Measurements from ENCODE around the gene STXBP6. TPM values are rescaled to one million over a fixed set of nuclear protein-coding genes. Genes with fewer than 3 reads are reported as not detected.

STXBP6 gene
- total and polyA plus RNA-seq, 2 donors (not counting 3 experiments of a cell fraction or from before 2014, with no cell fraction given): 0.06 TPM; not detected in 1

DNA sequence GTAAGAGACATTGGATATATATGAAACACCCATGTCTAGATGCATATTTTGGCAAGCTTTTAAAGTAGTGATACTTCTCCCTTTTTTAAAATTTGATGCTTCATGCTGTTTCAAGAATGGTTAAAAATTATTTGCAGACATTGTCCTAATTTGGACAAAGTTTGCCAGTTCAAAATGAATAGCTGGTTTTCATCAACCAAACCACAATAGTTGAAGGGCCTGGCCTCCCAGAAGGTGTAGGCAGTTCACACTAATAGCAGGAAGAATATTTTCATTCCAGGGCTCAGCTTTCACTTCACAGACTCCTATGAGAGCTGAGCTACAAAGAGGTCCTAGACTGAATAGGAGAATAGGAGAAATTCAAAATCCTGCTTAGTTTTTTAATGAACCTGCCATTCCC, 78.7 kb downstream of the STXBP6 start:
- FAIRE-seq: no peak
- no peaks in the 10 kb centered on the region for H3K4me1 ChIP-seq (ENCODE audit: control insufficient read depth, extremely low read depth, insufficient read depth, low read length)
- no peak overlapping the region for H2AFZ ChIP-seq (ENCODE audit: low read depth, low read length)
- H3K4me2 ChIP-seq (ENCODE audit: insufficient read depth, low read length): no peak overlapping the region
- no peak for DNase-seq (ENCODE audit: low read depth, low spot score)
- H3K27me3 ChIP-seq (ENCODE audit: control insufficient read depth in 2 of 2, insufficient read depth in 2 of 2, low read length in 2 of 2): peaks cover 0 to 2% of the 10 kb centered on the region in 2 experiments
- no TSS peak for BruUV-seq (replicated peaks)
- TF ChIP-seq POLR2AphosphoS5 (IDR thresholded peaks at IDR 0.05; ENCODE audit: insufficient read depth, low read depth, low read length) (no peak), MAX (IDR thresholded peaks at IDR 0.05; ENCODE audit: insufficient read depth, insufficient read length) (no peak)
- H3K9me1 ChIP-seq (replicated peaks; ENCODE audit: control insufficient read depth, extremely low read depth, insufficient read depth, low read length): no peaks in the 10 kb centered on the region
- no peak overlapping the region for H3K9ac ChIP-seq (replicated peaks; ENCODE audit: extremely low read depth, insufficient read depth, low read length)
- H3K27ac ChIP-seq (ENCODE audit: insufficient read depth, low read depth, low read length): no peak overlapping the region
- no peaks in the 10 kb centered on the region for H3K36me3 ChIP-seq (ENCODE audit: control insufficient read depth in 2 of 2, extremely low read depth in 1 of 2, insufficient read depth in 2 of 2, low read length in 2 of 2)
- no peaks in the 10 kb centered on the region for H3K79me2 ChIP-seq (ENCODE audit: control insufficient read depth, insufficient read depth, low read length)
- intact Hi-C loops (cut with micrococcal nuclease) (no loop called here), dilution Hi-C loops (cut with MboI; ENCODE audit: extremely low pct_ligation_motif_present, low sequenced_read_pairs) (no loop called here)
- POLR2A ChIA-PET: no interaction called here
- CTCF ChIA-PET: no interaction called here
- H4K20me1 ChIP-seq (replicated peaks; ENCODE audit: control insufficient read depth, extremely low read depth, insufficient read depth, low read length): no peaks in the 10 kb centered on the region
- no peak overlapping the region for H3K4me3 ChIP-seq (replicated peaks in 1 of 3; ENCODE audit: insufficient read depth in 1 of 3, low read depth in 1 of 3, low read length in 3 of 3)
- no peaks in the 10 kb centered on the region for H3K9me3 ChIP-seq (replicated peaks; ENCODE audit: control insufficient read depth, insufficient read depth, low read length)

DNA sequence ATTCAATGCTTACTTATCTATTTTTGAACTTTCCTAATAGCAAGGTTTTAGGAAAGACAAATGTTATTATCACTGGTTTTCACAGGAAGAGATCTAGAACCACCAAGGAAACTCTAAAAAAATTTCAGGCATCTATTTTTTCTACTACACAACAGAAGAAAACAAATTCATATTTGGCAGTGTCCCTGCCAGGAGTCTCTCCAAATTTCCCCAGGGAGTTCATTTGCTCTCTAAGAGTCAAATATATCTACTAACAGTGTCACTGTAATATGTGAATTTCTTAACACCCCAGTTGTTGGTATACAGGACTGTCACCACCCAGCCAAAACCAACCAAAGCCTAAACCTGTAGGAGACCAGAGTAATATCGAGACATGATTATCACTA, 83.4 kb downstream of the STXBP6 start:
- H3K9ac ChIP-seq (replicated peaks; ENCODE audit: extremely low read depth, insufficient read depth, low read length): no peak overlapping the region

More for the DNA sequence above, 83.4 kb downstream of the STXBP6 start:
- no peak overlapping the region for H3K4me3 ChIP-seq (replicated peaks in 1 of 3; ENCODE audit: insufficient read depth in 1 of 3, low read depth in 1 of 3, low read length in 3 of 3)
- H3K9me3 ChIP-seq (replicated peaks; ENCODE audit: control insufficient read depth, insufficient read depth, low read length): no peaks in the 10 kb centered on the region
- no peak overlapping the region for H3K4me2 ChIP-seq (ENCODE audit: insufficient read depth, low read length)
- peaks cover 0 to 2% of the 10 kb centered on the region in 2 experiments for H3K27me3 ChIP-seq (ENCODE audit: control insufficient read depth in 2 of 2, insufficient read depth in 2 of 2, low read length in 2 of 2)
- ChIA-PET POLR2A (no interaction called here), CTCF (no interaction called here)
- H3K9me1 ChIP-seq (replicated peaks; ENCODE audit: control insufficient read depth, extremely low read depth, insufficient read depth, low read length): no peaks in the 10 kb centered on the region
- H2AFZ ChIP-seq (ENCODE audit: low read depth, low read length): no peak overlapping the region
- TF ChIP-seq MYC (IDR thresholded peaks at IDR 0.05; ENCODE audit: low read depth, low read length): no peak
- no peak for TF ChIP-seq POLR2AphosphoS5 (IDR thresholded peaks at IDR 0.05; ENCODE audit: insufficient read depth, low read depth, low read length)
- TF ChIP-seq GATA2 (IDR thresholded peaks at IDR 0.05; ENCODE audit: insufficient read depth, insufficient read length, low read depth, low read length): no peak
- TF ChIP-seq, protein P1, sequence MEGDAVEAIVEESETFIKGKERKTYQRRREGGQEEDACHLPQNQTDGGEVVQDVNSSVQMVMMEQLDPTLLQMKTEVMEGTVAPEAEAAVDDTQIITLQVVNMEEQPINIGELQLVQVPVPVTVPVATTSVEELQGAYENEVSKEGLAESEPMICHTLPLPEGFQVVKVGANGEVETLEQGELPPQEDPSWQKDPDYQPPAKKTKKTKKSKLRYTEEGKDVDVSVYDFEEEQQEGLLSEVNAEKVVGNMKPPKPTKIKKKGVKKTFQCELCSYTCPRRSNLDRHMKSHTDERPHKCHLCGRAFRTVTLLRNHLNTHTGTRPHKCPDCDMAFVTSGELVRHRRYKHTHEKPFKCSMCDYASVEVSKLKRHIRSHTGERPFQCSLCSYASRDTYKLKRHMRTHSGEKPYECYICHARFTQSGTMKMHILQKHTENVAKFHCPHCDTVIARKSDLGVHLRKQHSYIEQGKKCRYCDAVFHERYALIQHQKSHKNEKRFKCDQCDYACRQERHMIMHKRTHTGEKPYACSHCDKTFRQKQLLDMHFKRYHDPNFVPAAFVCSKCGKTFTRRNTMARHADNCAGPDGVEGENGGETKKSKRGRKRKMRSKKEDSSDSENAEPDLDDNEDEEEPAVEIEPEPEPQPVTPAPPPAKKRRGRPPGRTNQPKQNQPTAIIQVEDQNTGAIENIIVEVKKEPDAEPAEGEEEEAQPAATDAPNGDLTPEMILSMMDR (IDR thresholded peaks at IDR 0.05; ENCODE audit: extremely low read depth in 1 of 2, insufficient read depth in 1 of 2, low read depth in 1 of 2, low read length in 2 of 2): no peak
- no peak for TF ChIP-seq POLR2A (IDR thresholded peaks at IDR 0.05; ENCODE audit: low read depth, low read length)
- no peak for TF ChIP-seq FOS (IDR thresholded peaks at IDR 0.05; ENCODE audit: borderline replicate concordance, insufficient read depth, low read length)
- H3K36me3 ChIP-seq (ENCODE audit: control insufficient read depth in 2 of 2, extremely low read depth in 1 of 2, insufficient read depth in 2 of 2, low read length in 2 of 2): no peaks in the 10 kb centered on the region
- intact Hi-C loops (cut with micrococcal nuclease) (no loop called here), dilution Hi-C loops (cut with MboI; ENCODE audit: extremely low pct_ligation_motif_present, low sequenced_read_pairs) (no loop called here)
- H3K4me1 ChIP-seq (ENCODE audit: control insufficient read depth, extremely low read depth, insufficient read depth, low read length): no peaks in the 10 kb centered on the region
- no peak overlapping the region for H3K27ac ChIP-seq (ENCODE audit: insufficient read depth, low read depth, low read length)
- FAIRE-seq (no peak), DNase-seq (ENCODE audit: low read depth, low spot score) (no peak)
- H4K20me1 ChIP-seq (replicated peaks; ENCODE audit: control insufficient read depth, extremely low read depth, insufficient read depth, low read length): no peaks in the 10 kb centered on the region
- no TSS peak for BruUV-seq (replicated peaks)
- no peaks in the 10 kb centered on the region for H3K79me2 ChIP-seq (ENCODE audit: control insufficient read depth, insufficient read depth, low read length)

Data from endothelial cell of umbilical vein (primary cell).